Peyer's patch (tissue), 4 donors: ENCODE results near the gene OGT.

Experiments used
- POLR2A ChIP-seq, 2 donors: fragments of 450-650 bp; IDR thresholded peaks; one replicate each; pipeline ENCODE4 v1.5.1; 2017; ENCODE audit warnings: antibody characterized with exemption in 2 of 2, mild to moderate bottlenecking in 2 of 2, moderate library complexity in 2 of 2
- TF ChIP-seq, protein P1 (sequence below), 6 experiments: fragments of 450-650 bp in 4 of 6; fragments of 200-600 bp in 2 of 6; sonication (generic) in 1 of 6; IDR thresholded peaks; one replicate each; pipeline ENCODE4 v1.5.1; 2017 to 2019; ENCODE audit warnings: antibody characterized with exemption in 6 of 6, mild to moderate bottlenecking in 3 of 6, moderate library complexity in 1 of 6

DNA sequence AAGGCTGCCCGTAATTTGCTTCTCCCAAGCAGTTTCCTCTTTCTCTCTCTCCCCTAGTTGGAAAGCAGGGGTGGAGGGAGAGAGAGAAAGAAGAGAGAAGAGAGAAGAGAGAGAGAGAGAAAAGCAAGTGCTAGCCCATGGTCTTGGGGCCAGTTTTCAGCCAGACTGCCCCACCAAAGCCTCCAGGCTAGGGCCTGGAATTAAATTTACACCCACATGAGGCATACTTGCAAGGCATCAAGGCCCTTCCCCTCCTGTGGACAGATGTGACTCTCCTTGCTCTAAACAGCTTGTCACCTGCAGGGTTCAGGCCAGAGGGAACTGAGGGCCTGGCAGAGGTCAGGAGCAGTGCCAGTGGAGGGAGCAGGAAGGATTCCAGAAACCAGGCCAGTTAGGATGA is 87.1 kb downstream of the OGT start:
- TF ChIP-seq POLR2A (IDR thresholded peaks at IDR 0.05) = no peak
- TF ChIP-seq, protein P1, sequence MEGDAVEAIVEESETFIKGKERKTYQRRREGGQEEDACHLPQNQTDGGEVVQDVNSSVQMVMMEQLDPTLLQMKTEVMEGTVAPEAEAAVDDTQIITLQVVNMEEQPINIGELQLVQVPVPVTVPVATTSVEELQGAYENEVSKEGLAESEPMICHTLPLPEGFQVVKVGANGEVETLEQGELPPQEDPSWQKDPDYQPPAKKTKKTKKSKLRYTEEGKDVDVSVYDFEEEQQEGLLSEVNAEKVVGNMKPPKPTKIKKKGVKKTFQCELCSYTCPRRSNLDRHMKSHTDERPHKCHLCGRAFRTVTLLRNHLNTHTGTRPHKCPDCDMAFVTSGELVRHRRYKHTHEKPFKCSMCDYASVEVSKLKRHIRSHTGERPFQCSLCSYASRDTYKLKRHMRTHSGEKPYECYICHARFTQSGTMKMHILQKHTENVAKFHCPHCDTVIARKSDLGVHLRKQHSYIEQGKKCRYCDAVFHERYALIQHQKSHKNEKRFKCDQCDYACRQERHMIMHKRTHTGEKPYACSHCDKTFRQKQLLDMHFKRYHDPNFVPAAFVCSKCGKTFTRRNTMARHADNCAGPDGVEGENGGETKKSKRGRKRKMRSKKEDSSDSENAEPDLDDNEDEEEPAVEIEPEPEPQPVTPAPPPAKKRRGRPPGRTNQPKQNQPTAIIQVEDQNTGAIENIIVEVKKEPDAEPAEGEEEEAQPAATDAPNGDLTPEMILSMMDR (IDR thresholded peaks at IDR 0.05) = no peak
